ENCODE data around the gene VPS13D.

- TF ChIP-seq ZBTB11 (CRISPR knock-in tag; IDR thresholded peaks at IDR 0.05): no peak
- TF ChIP-seq TCF12 (IDR thresholded peaks at IDR 0.05; ENCODE audit: low read depth, low read length): no peak
- no peak for TF ChIP-seq CEBPZ (IDR thresholded peaks at IDR 0.05; ENCODE audit: low read depth, low read length)
- TF ChIP-seq HCFC1 (IDR thresholded peaks at IDR 0.05; ENCODE audit: low read length): no peak
- no peak for TF ChIP-seq CTCF (IDR thresholded peaks at IDR 0.05 in 2 of 3, conservative IDR thresholded peaks at IDR 0.05 in 1 of 3; ENCODE audit: control insufficient read depth in 2 of 3, extremely low read depth in 1 of 3, insufficient read depth in 1 of 3, low read depth in 3 of 3, low read length in 3 of 3)
- no peak for TF ChIP-seq SRF (IDR thresholded peaks at IDR 0.05; ENCODE audit: low read depth in 2 of 2, low read length in 2 of 2)
- no peak for TF ChIP-seq SREBF2 (IDR thresholded peaks at IDR 0.05; ENCODE audit: low read length)
Measured at GRCh38 chr1:12279003-12279402, 49.2 kb downstream of the VPS13D start.
